DLD1 (cell line): ENCODE measurements around the gene TBC1D24.

Source experiments
- in situ Hi-C: cut with HindIII; loops from 2 replicates; pipeline ENCODE4 v1.10.0; 2017; ENCODE audit warnings: low sequenced_read_pairs

Gene TBC1D24

DNA sequence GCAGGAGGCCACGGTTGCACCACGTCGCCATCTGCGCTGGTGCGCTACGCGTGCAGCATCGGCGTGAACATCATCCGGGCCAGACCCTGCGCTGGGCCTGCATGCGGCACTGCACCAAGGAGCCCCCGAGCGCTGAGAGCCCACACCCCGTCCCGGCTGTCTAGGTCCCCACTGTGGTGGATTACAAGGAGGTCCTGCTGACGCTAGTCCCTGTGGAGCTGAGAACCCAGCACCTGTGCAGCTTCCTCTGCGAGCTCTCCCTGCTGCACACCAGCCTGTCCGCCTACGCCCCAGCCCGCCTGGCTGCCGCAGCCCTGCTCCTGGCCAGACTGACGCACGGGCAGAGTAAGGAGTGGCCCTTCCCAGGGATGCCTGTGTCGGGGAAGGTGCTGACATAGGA lies 25.8 kb upstream of the TBC1D24 start:
- in situ Hi-C loops: no loop called here

DNA sequence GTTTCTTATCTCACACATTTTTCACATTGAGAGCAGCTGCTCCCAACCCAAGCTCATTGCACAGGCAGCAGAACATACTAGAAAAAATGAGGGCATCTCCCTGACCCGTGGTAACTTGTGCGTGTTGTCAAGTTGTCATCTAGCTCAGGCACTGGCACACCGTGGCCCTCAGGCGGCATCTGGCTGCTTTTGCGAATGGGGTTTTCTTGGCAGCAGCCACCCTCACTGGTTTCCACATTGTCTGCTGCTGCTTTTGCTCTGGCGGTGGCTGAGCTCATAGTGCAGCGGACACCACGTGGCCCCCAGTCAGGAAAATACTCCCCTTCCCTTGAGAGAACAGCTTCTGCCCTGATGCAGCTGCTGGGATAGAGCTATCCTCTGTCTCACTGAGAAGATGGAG lies 24.4 kb upstream of the TBC1D24 start:
- in situ Hi-C loops: no loop called here

DNA sequence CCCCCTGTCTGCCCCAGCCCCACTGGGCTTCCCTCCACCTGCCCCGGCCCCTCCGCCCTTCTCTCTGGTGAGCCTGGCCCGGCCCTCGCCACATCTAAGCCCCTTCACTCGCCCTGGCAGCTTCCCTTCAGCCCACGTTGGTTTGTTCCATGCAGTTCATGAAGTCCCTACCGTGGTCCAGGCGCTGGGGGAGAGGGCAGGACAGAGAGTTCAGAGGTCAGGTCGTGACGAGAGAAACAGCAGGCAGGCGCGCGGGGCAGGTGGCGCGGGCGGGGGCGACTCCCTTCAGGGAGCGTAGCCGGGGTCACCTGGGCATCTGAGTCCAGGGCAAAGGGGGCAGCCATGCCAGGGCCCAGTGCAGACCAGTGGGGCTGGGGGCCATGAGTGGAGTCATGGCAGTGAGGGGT lies 23.9 kb upstream of the TBC1D24 start:
- in situ Hi-C loops: no loop called here

DNA sequence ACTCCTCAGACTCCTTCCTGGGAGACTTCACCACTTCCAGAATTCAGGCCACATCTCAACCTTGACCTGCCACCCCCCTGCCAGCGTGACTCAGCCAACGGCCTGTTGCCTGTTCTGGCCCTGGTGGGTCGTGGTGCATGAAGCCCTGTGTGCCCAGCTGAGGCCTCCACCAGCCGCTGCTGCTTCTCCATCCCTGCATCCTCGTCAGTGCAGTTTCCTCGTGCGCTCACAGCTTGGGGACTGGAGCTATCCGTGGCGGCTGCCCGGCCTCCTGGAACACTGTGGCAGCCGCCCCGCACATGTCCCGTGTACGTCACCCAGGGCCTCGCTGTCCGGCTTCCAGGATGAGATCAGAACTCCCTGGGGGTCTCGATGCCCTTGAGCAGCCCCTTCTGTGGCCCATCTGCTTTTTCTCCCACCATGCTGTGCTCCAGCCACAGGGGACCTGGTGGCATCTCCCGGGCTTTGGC lies 23.0 kb upstream of the TBC1D24 start:
- in situ Hi-C loops: no loop called here

DNA sequence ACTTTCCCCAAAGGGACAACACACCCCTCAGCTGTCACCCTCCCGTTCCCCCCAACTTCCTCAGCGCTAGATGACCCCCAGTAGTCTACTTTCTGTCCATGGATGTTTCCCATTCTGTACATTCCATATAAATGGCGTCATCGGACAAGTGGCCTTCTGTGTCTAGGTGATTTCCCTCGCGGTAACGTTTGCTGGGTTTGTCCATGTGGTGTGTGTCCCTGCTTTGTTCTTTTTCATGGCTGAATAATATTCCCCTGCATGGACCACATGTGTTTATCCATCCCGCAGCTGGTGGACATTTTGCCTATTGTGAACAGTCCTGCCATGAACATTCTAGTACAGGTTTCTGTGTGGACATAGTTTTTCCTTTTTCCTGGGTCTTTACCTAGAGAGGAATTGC lies 22.3 kb upstream of the TBC1D24 start:
- in situ Hi-C loops: no loop called here

DNA sequence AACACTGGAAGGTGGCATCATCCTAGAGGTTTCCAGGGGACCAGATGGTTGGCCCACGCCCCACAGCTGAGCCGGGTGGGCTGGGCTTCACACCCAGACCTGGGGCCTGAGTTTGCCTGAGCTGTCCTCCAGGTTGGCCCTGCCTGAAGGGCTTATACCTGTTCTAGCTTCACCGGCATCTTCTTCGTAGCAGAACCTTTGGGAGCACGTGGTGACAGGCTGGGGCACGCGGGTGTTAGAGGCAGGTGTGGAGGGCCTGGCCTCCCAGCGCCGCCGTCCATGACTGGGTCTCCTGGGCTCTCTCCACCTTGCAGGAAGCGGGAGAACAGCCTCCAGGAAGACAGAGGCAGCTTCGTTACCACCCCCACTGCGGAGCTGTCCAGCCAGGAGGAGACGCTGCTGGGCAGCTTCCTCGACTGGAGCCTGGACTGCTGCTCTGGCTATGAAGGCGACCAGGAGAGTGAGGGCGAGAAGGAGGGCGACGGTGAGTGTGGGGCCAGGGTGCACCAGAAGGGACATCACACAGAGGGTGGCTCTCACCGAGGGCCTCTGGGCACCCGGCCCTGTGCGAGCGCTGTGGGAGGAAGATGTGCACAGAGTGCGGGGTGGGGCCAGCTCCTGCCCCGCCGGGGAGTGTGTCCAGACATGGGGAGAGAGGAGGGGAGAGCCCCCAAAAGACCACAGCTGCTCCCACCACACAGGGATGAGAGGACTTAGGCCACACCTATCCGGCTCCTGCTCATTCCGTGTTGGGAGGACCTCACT lies 19.7 kb upstream of the TBC1D24 start:
- in situ Hi-C loops: no loop called here

DNA sequence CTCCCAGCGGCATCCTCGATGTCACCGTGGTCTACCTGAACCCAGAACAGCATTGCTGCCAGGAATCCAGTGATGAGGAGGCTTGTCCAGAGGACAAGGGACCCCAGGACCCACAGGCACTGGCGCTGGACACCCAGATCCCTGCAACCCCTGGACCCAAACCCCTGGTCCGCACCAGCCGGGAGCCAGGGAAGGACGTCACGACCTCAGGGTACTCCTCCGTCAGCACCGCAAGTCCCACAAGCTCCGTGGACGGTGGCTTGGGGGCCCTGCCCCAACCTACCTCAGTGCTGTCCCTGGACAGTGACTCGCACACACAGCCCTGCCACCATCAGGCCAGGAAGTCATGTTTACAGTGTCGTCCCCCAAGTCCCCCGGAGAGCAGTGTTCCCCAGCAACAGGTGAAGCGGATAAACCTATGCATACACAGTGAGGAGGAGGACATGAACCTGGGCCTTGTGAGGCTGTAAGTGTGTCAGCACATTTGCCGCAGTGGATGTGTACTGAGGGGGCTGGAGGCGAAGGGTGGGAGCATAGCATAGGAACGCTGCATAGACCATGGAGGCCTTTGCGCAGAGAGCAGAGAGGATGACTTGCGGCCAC lies 18.3 kb upstream of the TBC1D24 start:
- in situ Hi-C loops: no loop called here

DNA sequence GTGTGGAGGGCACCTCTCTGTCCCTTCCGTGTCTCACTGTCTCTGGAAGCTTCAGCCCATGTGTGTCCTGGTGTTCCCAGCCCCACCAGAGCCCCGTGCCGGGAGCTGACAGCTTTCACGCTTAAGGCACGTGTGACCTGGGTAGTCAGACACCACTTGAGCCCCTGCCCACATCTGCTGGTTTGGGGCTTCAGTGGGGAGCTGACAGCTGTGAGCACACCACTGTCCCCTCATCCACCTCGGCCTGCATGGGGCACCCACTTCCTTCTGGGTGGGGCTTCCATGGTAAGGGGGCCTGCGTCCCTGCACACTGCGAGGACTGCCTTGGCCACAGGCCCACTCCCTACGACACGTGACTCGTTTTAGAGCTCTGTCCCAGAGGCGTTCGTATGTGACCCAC lies 17.7 kb upstream of the TBC1D24 start:
- in situ Hi-C loops: no loop called here

DNA sequence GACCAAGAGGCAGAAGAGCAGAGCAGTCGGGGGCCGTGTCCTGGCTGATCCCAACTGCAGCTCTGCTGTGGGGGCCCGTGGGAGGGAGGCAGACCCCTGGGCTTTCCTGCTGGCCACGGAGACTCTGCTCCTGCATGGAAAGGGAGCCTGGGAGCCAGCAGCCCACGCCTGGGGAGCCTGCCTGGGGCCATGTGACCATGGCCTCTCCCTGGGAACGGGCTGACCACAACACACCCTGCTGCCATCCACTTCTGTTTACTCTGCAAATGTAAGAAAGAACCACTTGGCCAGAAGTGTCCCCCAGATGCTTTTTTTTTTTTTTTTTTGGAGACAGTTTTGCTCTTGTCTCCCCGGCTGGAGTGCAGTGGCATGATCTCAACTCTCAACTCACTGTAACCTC lies 17.0 kb upstream of the TBC1D24 start:
- in situ Hi-C loops: no loop called here

DNA sequence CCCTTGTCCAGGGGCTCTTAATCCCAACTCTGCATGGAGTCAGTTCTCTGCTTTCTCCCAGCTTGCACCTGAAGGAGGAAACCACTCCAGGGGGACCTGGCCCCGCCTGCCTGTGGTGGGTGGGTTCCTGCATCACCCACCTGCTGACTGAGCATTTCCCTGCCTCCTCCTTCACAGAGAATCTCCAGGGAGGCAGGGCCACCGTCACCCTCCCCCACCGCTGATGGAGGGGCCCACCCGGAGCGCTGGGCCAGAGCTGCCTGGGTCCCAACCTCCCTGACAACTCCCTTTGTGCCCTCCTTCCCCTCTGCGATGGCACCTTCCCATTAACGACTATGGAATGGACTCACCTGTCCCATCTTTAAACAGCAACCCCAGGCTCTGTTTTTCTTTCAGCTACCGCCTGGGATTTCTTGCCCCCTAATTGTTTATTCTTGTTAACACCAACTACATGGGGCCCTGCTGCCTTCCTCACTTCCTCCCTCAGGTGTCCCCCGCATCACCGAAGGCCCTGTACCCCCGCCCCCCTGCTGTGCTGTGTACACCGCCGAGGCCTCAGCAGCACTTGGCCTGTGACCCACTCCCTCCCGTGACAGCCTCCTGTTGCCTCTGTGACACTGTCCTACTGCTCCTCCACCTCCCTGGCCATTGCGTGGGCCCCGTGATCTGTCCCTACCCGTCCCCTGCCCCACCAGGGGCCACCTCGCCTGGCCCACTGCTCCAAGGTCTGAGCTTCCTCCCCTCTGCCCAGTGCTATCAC lies 15.9 kb upstream of the TBC1D24 start:
- in situ Hi-C loops: no loop called here

DNA sequence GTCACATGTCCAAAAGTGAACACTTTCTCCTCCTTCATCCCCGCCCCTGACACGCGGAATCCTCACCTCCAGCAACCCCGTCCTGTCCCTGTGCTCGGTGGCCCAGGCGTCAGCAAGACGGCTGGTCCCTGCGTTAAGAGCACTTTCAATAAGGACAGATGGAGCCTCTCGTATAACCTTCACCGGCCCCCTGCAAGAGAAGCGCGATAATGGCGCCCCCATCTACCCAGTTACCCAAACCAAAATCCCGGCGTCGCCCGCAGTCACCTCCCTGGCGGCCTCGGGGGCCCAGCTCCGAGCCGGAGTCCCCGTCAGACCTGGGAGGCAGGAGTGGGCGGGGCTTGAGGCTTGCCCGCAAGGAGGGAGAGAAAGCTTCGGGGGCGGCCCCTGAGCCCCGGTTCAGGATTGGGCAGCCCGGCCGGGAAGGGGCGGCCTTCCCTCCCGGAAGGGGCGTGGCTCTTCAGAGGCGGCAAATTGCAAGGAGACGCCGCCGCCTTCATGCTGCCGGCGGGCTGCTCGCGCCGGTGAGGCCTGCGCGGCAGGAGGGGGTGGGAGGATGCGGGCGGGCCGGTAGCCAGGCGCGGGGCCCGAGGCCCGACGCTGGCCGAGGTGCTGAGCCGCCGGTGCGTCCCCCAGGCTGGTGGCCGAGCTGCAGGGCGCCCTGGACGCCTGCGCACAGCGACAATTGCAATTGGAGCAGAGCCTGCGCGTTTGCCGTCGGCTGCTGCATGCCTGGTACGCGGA lies 15.1 kb upstream of the TBC1D24 start, which contains the start of gene TEDC2:
TEDC2 (plus strand) TSS at position 463 of the 744 bp plus-strand sequence; CDS start at position 499, 36 bp downstream.
- in situ Hi-C loops: no loop called here

DNA sequence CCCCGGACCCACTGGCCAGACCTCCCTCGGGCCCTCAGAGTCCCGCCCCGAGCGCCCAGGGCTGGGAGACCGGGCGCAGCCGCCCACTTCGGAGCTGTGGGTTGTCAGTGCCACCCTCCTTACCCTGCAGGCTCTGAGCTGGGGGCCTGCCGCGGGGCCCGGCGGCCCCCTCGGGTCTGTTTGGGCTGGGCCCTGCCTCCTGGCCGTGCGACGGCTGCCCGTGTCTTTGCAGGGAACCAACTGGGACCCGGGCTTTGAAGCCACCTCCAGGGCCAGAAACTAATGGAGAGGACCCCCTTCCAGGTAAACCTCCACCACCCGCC lies 14.6 kb upstream of the TBC1D24 start:
- in situ Hi-C loops: no loop called here

DNA sequence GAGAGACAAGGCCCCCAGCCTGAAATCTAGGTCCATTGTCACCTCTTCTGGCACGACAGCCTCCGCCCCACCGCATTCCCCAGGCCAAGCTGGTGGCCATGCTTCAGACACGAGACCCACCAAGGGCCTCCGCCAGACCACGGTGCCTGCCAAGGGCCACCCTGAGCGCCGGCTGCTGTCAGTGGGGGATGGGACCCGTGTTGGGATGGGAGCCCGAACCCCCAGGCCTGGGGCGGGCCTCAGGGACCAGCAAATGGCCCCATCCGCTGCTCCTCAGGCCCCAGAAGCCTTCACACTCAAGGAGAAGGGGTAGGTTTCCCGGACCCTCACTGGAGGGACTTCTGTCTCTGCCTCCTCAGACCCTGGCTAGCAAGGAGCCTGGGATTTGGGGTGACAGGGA lies 14.0 kb upstream of the TBC1D24 start:
- in situ Hi-C loops: no loop called here

DNA sequence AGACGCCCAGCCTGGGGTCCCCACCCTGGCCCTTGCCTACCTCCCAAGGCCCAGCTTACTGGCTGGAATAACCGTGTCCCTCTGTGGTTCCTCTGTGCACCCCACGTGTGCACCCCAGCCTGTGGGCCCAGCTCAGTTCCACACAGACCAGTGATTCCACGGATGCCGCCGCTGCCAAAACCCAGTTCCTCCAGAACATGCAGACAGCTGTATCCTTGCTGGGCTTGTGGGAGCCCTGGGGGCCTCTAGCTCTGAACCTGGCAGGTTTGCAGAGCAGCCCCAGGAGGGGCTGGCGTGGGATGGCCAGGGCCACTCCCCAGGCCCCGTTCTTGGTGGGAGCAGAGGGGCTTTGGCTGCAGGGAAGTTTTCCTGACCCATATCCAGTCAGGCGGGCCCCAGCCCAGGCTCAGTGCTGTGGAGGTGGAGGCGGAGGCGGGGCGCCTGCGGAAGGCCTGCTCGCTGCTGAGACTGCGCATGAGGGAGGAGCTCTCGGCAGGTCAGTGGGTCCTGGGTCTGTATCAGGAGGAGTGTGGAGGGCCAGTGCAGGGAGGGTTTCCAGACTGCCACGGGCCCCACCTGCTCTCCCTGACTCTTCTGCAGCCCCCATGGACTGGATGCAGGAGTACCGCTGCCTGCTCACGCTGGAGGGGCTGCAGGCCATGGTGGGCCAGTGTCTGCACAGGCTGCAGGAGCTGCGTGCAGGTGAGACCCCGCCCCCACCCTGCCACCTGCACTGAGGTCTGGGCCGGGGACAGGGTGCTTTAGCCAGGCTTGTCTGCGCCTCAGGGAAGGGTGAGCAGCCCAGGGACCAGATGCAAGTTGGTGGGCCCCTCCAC lies 12.7 kb upstream of the TBC1D24 start:
- in situ Hi-C loops: no loop called here

DNA sequence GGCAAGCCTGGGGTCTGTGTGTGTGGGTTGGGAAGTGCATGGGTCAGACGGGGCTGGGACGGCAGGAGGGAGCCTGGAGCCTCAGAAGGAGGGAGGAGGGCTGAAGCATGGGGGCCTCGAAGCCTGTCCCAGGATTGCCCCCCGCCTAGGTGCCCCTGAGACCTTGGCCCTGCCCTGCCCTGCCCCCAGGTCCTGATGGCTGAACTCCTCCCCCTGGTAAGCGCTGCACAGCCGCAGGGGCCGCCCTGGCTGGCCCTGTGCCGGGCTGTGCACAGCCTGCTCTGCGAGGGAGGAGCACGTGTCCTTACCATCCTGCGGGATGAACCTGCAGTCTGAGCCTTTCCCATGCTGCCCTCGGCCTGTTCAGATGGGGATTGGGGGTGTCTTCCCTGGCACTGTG lies 10.6 kb upstream of the TBC1D24 start:
- in situ Hi-C loops: no loop called here

DNA sequence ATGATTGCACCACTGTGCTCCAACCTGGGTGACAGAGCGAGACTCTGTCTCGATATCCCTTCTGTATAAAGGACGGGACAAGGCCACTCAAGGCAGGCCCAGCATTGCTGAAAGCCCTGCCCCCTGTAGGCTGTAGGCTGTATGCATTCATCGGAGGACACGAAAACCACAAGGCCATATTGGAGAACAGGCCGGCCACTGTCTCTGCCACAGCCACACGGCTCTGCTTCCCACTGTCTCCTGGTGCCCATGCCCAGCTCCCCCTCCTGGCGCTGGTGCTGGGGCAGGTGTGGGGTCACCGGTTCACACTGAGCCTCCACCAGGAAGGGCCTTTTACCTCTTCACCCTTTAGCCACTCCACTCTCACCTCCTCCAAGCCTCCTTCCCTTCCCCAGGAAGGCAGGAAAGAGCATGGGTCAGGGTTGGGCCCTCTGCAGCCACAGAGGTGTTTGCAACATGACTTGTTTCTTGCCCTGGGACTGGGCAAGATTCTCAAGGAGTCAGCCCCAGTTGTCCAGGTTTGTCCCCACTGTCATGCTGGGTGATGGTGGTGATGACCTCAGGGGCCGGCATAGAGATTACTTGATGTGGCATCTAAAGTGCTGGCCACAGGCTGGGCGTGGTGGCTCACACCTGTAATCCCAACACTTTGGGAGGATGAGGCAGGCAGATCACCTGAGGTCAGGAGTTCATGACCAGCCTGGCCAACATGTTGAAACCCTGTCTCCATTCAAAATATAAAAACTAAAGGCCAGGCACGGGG lies 9.1 kb upstream of the TBC1D24 start:
- in situ Hi-C loops: no loop called here

DNA sequence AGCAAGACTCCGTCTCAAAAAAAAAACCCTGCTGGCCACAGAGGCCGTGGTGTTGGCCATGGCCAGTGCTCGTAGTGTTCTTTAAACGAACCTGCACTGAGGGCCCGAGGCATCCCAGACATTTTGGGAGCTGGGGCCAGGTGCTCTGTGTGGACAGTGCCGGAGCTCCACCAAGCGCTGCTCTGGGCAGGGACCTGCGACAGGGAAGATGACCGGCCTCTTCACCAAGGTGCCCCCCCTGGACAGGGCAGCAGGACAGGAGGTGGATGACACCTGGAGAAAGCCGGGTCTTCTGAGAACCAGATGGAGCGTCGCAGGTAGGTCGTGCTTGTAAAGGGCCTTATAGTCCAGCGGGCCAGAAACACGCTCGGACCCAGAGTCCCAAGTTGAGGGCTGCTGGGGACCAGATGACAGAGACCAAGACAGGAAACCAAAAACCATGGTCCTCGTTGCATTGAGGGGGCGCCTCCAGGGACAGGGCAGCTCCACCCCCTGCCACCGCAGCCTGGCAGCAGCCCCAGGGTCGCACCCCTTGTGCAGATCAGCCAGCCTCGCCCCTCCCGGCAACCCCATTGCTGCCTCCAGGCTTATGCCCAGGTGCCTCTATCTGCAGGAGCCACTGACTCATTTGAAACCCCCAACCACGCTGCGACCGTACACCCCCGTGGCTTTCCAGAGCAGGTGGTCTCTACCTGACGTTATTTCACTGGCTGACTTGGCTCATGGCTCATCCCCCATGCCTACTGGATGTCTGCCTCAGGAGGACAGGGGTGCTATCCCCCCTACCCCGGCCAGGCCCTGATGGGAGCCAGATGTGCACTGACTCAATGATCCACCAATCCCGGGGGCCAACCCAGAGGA lies 8.0 kb upstream of the TBC1D24 start:
- in situ Hi-C loops: no loop called here

DNA sequence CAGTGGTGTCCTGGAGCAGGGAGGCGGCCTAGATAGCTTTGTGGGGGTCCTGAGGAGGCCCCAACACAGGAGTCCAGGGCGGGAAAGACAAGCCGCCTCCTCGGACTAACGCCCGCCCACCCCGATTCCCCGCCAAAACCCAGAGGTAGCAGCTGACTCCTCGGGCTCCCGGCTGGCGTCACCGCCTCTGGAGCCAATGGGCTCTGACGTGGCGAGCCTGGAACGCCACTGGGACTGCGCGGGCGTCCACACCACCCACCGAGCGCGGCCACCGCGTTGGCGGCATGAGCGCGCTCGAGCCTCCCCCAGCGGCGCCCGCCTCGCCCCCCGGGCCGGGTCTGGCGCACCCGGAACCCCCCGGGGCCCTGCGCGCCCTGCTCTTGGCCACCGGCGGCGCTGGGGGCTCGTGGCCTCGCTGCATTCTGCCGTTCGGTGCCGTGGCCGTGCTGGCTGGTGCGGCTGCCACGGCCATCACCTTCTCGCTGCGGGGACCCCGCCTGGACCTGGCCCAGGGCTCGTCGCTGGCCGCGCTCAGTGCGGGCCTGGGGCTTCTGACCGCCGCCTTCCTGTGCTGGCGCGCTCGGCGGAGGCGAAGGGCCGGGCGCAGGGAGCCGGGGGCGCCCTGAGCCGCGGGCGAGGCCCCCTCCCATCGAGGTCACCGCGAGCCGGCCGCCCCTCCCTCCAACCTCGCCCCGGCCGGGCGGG lies 7.2 kb upstream of the TBC1D24 start:
- in situ Hi-C loops: no loop called here
